ENCODE data around the gene DPEP1.

The DPEP1 gene

GRCh38 chr16:89619840-89620239 is 6.4 kb downstream of the DPEP1 start:
- no peaks in the 10 kb centered on the region for H3K9me2 ChIP-seq (replicated peaks; ENCODE audit: control insufficient read depth, low read length)
- no peak overlapping the region for H3K27ac ChIP-seq (ENCODE audit: low read depth, low read length)
- TF ChIP-seq CTCF (IDR thresholded peaks at IDR 0.05; ENCODE audit: low read depth, low read length, poor library complexity, severe bottlenecking): no peak
- TF ChIP-seq EZH2phosphoT487 (IDR thresholded peaks at IDR 0.05; ENCODE audit: borderline replicate concordance, low read length): no peak
- no peaks in the 10 kb centered on the region for H3K36me3 ChIP-seq (ENCODE audit: control insufficient read depth, low read length)
- no peak overlapping the region for H3K4me3 ChIP-seq (ENCODE audit: low read length)
- H4K20me1 ChIP-seq (ENCODE audit: control insufficient read depth, insufficient read depth, low read depth, low read length): no peaks in the 10 kb centered on the region
- no peak overlapping the region for H3K4me2 ChIP-seq (ENCODE audit: low read length)
- H3K4me1 ChIP-seq (ENCODE audit: control insufficient read depth, low read length): peaks cover 12% of the 10 kb centered on the region
- no peaks in the 10 kb centered on the region for H3K9me3 ChIP-seq (ENCODE audit: control insufficient read depth, insufficient read depth, low read length)
- 0 out of 2 replicates have a peak, but pooled peaks cover 4% of the 10 kb centered on the region for H3K27me3 ChIP-seq (ENCODE audit: control insufficient read depth, low read length)
- H3F3A ChIP-seq (ENCODE audit: control insufficient read depth, insufficient read depth): peaks cover 8% of the 10 kb centered on the region; the same call in 1 of the 2 replicates
- no peaks in the 10 kb centered on the region for H3K79me2 ChIP-seq (ENCODE audit: control insufficient read depth, low read length)

GRCh38 chr16:89620406-89620841 is 7.0 kb downstream of the DPEP1 start:
- H3K36me3 ChIP-seq (ENCODE audit: control insufficient read depth, low read length): no peaks in the 10 kb centered on the region
- H3K4me2 ChIP-seq (ENCODE audit: low read length): no peak overlapping the region
- peaks cover 8% of the 10 kb centered on the region; the same call in 1 of the 2 replicates for H3F3A ChIP-seq (ENCODE audit: control insufficient read depth, insufficient read depth)
- TF ChIP-seq EZH2phosphoT487 (IDR thresholded peaks at IDR 0.05; ENCODE audit: borderline replicate concordance, low read length) (no peak), CTCF (IDR thresholded peaks at IDR 0.05; ENCODE audit: low read depth, low read length, poor library complexity, severe bottlenecking) (no peak)
- H3K27ac ChIP-seq (ENCODE audit: low read depth, low read length): no peak overlapping the region
- H3K79me2 ChIP-seq (ENCODE audit: control insufficient read depth, low read length): no peaks in the 10 kb centered on the region
- no peaks in the 10 kb centered on the region for H3K9me3 ChIP-seq (ENCODE audit: control insufficient read depth, insufficient read depth, low read length)
- peaks cover 12% of the 10 kb centered on the region for H3K4me1 ChIP-seq (ENCODE audit: control insufficient read depth, low read length)
- no peaks in the 10 kb centered on the region for H3K9me2 ChIP-seq (replicated peaks; ENCODE audit: control insufficient read depth, low read length)
- no peak overlapping the region for H3K4me3 ChIP-seq (ENCODE audit: low read length)
- no peaks in the 10 kb centered on the region for H4K20me1 ChIP-seq (ENCODE audit: control insufficient read depth, insufficient read depth, low read depth, low read length)
- peaks cover 7% of the 10 kb centered on the region; the same call in 1 of the 2 replicates for H3K27me3 ChIP-seq (ENCODE audit: control insufficient read depth, low read length)

- Histone ChIP-seq H3K9me2 (replicated peaks; ENCODE audit: control insufficient read depth, low read length) (no peaks in the 10 kb centered on the region), H3K4me1 (ENCODE audit: control insufficient read depth, low read length) (peaks cover 12% of the 10 kb centered on the region), H4K20me1 (ENCODE audit: control insufficient read depth, insufficient read depth, low read depth, low read length) (no peaks in the 10 kb centered on the region), H3K79me2 (ENCODE audit: control insufficient read depth, low read length) (no peaks in the 10 kb centered on the region), H3K27me3 (ENCODE audit: control insufficient read depth, low read length) (peaks cover 7% of the 10 kb centered on the region; the same call in 1 of the 2 replicates), H3K36me3 (ENCODE audit: control insufficient read depth, low read length) (no peaks in the 10 kb centered on the region), H3F3A (ENCODE audit: control insufficient read depth, insufficient read depth) (peaks cover 8% of the 10 kb centered on the region; the same call in 1 of the 2 replicates), H3K4me2 (ENCODE audit: low read length) (no peak overlapping the region), H3K9me3 (ENCODE audit: control insufficient read depth, insufficient read depth, low read length) (no peaks in the 10 kb centered on the region), H3K4me3 (ENCODE audit: low read length) (no peak overlapping the region), H3K27ac (ENCODE audit: low read depth, low read length) (no peak overlapping the region)
- no peak for TF ChIP-seq EZH2phosphoT487 (IDR thresholded peaks at IDR 0.05; ENCODE audit: borderline replicate concordance, low read length)
- no peak for TF ChIP-seq CTCF (IDR thresholded peaks at IDR 0.05; ENCODE audit: low read depth, low read length, poor library complexity, severe bottlenecking)
Observed at GRCh38 chr16:89621136-89621697, 7.8 kb downstream of the DPEP1 start.

Data from DOHH2 (cell line).